Duodenal mucosa (tissue), 2 donors: ENCODE data around the gene RPL39.

Experiments used
- H3K27ac ChIP-seq: one replicate; pipeline ENCODE4 v1.7.0; 2013; ENCODE audit warnings: low read depth, low read length
- H3K27me3 ChIP-seq, 2 donors: one replicate each; pipeline ENCODE4 v1.7.0; 2013; ENCODE audit warnings: low read length in 2 of 2, control low read depth in 1 of 2; ENCODE audit not compliant: insufficient read depth in 2 of 2, control insufficient read depth in 1 of 2
- H3K36me3 ChIP-seq, 2 donors: one replicate each; pipeline ENCODE4 v1.7.0; 2013; ENCODE audit warnings: low read length in 2 of 2, control low read depth in 1 of 2; ENCODE audit not compliant: insufficient read depth in 2 of 2, control insufficient read depth in 1 of 2
- H3K4me1 ChIP-seq, 2 donors: one replicate each; pipeline ENCODE4 v1.7.0; 2013; ENCODE audit warnings: low read length in 2 of 2, control low read depth in 1 of 2; ENCODE audit not compliant: insufficient read depth in 2 of 2, control insufficient read depth in 1 of 2
- H3K4me3 ChIP-seq, 2 donors: one replicate each; pipeline ENCODE4 v1.7.0; 2013; ENCODE audit warnings: low read length in 2 of 2, low read depth in 1 of 2
- H3K9ac ChIP-seq, 2 donors: one replicate each; pipeline ENCODE4 v1.7.0; 2013; ENCODE audit warnings: low read length in 2 of 2, low read depth in 1 of 2
- H3K9me3 ChIP-seq, 2 donors: one replicate each; pipeline ENCODE4 v1.7.0; 2013; ENCODE audit warnings: low read length in 2 of 2, control low read depth in 1 of 2; ENCODE audit not compliant: control insufficient read depth in 1 of 2

The RPL39 gene

GRCh38 chrX:119763836-119764387, 27.5 kb downstream of the RPL39 start:
- Histone ChIP-seq H3K4me3 (no peak overlapping the region), H3K36me3 (no peaks in the 10 kb centered on the region), H3K4me1 (peaks cover 2 to 10% of the 10 kb centered on the region in 2 donors), H3K27me3 (no peaks in the 10 kb centered on the region), H3K9ac (no peak overlapping the region), H3K27ac (no peak overlapping the region), H3K9me3 (no peaks in the 10 kb centered on the region)

GRCh38 chrX:119763181-119763580, 28.2 kb downstream of the RPL39 start:
- no peak overlapping the region for H3K4me3 ChIP-seq
- H3K9ac ChIP-seq: no peak overlapping the region
- H3K27me3 ChIP-seq: no peaks in the 10 kb centered on the region
- no peaks in the 10 kb centered on the region for H3K36me3 ChIP-seq
- peaks cover 2 to 10% of the 10 kb centered on the region in 2 donors for H3K4me1 ChIP-seq
- H3K9me3 ChIP-seq: no peaks in the 10 kb centered on the region
- H3K27ac ChIP-seq: no peak overlapping the region

- Histone ChIP-seq H3K4me3 (no peak overlapping the region), H3K36me3 (no peaks in the 10 kb centered on the region), H3K27me3 (no peaks in the 10 kb centered on the region), H3K4me1 (peaks cover 4 to 10% of the 10 kb centered on the region in 2 donors), H3K9me3 (no peaks in the 10 kb centered on the region), H3K27ac (no peak overlapping the region), H3K9ac (no peak overlapping the region)
Observed at GRCh38 chrX:119762718-119763117, 28.7 kb downstream of the RPL39 start.

GRCh38 chrX:119760026-119760877, 31.2 kb downstream of the RPL39 start:
- no peak overlapping the region for H3K27ac ChIP-seq

GRCh38 chrX:119759248-119759766, 32.1 kb downstream of the RPL39 start:
- no peaks in the 10 kb centered on the region for H3K36me3 ChIP-seq
- no peak overlapping the region for H3K27ac ChIP-seq
- peaks cover 25 to 30% of the 10 kb centered on the region in 2 donors for H3K4me1 ChIP-seq
- H3K9ac ChIP-seq: peak overlapping the region; percentile 54 to 63
- H3K4me3 ChIP-seq: peak overlapping the region; percentile 47 to 62
- H3K27me3 ChIP-seq: no peaks in the 10 kb centered on the region
- H3K9me3 ChIP-seq: no peaks in the 10 kb centered on the region

More at GRCh38 chrX:119760026-119760877, 31.2 kb downstream of the RPL39 start:
- Histone ChIP-seq H3K4me3 (peak overlapping the region; percentile 47 to 62), H3K36me3 (no peaks in the 10 kb centered on the region), H3K9ac (no peak overlapping the region), H3K9me3 (no peaks in the 10 kb centered on the region), H3K4me1 (peaks cover 25 to 30% of the 10 kb centered on the region in 2 donors), H3K27me3 (no peaks in the 10 kb centered on the region)

- Histone ChIP-seq H3K36me3 (no peaks in the 10 kb centered on the region), H3K27ac (peak overlapping the region; percentile 84), H3K4me1 (peaks cover 25 to 30% of the 10 kb centered on the region in 2 donors), H3K9me3 (no peaks in the 10 kb centered on the region), H3K4me3 (peak overlapping the region; percentile 62), H3K9ac (peak overlapping the region; percentile 54 to 63), H3K27me3 (no peaks in the 10 kb centered on the region)
Observed at GRCh38 chrX:119758731-119759247, 32.6 kb downstream of the RPL39 start.

GRCh38 chrX:119757979-119758730, 33.3 kb downstream of the RPL39 start, which contains the start of gene SOWAHD:
SOWAHD (plus strand) TSS chrX:119758588; CDS start chrX:119758668, 80 bp downstream.
- peaks cover 25 to 30% of the 10 kb centered on the region in 2 donors for H3K4me1 ChIP-seq
- peak within 1 kb of the TSS; percentile 62 for H3K4me3 ChIP-seq
- peak within 1 kb of the TSS; percentile 84 for H3K27ac ChIP-seq
- no peaks in the 10 kb centered on the region for H3K27me3 ChIP-seq
- H3K36me3 ChIP-seq: no peaks in the 10 kb centered on the region
- no peaks in the 10 kb centered on the region for H3K9me3 ChIP-seq
- H3K9ac ChIP-seq: peak within 1 kb of the TSS; percentile 54 to 63

- Histone ChIP-seq H3K4me3 (peak overlapping the region; percentile 62), H3K36me3 (no peaks in the 10 kb centered on the region)
Observed at GRCh38 chrX:119757646-119757978, 33.8 kb downstream of the RPL39 start.

GRCh38 chrX:119756926-119757635, 34.3 kb downstream of the RPL39 start:
- Histone ChIP-seq H3K4me1 (peaks cover 25 to 30% of the 10 kb centered on the region in 2 donors), H3K9me3 (no peaks in the 10 kb centered on the region), H3K9ac (peak overlapping the region; percentile 43 to 63), H3K36me3 (no peaks in the 10 kb centered on the region), H3K27ac (peak overlapping the region; percentile 84), H3K4me3 (peak overlapping the region; percentile 36 to 62), H3K27me3 (no peaks in the 10 kb centered on the region)

More at GRCh38 chrX:119757646-119757978, 33.8 kb downstream of the RPL39 start:
- Histone ChIP-seq H3K9me3 (no peaks in the 10 kb centered on the region), H3K27me3 (no peaks in the 10 kb centered on the region), H3K27ac (peak overlapping the region; percentile 84), H3K4me1 (peaks cover 25 to 30% of the 10 kb centered on the region in 2 donors), H3K9ac (peak overlapping the region; percentile 54 to 63)
